ENCODE data around the gene OTOP2.

The OTOP2 gene

GRCh38 chr17:74943808-74944522 lies 19.9 kb downstream of the OTOP2 start:
- TF ChIP-seq FOXM1 (IDR thresholded peaks at IDR 0.05; ENCODE audit: borderline replicate concordance) (no peak), ZNF384 (IDR thresholded peaks at IDR 0.05) (no peak), L3MBTL2 (conservative IDR thresholded peaks at IDR 0.05) (no peak)
- POLR2A ChIA-PET, result no interaction called here
- DNase-seq (ENCODE audit: extremely low spot score), result no peak
- CTCF ChIA-PET, result no interaction called here

DNA sequence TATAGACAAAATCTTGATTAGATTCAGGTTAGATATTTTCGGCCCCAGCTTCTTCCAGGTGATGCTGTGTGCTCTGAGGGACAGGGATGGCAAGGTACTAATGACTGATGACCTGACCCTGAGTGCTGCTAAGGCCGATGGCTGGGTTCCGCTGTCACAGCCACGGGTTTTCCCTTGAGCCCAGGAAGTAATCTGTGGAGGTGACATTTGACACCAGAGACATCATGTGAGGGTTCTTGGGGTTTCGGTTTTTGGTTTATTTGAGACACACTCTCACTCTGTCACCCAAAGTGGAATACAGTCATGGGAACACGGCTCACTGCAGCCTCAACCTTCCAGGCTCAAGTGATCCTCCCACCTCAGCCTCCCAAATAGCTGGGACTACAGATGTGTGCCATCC lies 21.5 kb downstream of the OTOP2 start:
- POLR2A ChIA-PET, result no interaction called here
- DNase-seq (ENCODE audit: extremely low spot score), result no peak
- CTCF ChIA-PET, result interaction anchor here (0.8 to 1.0 kb wide), 3 partner anchors 12 to 40 kb away, joined by 3 to 6 read pairs (median 5); no protein-coding TSS in a partner anchor
- no peak for TF ChIP-seq TARDBP (IDR thresholded peaks at IDR 0.05)
- no peak for TF ChIP-seq FOXM1 (IDR thresholded peaks at IDR 0.05; ENCODE audit: borderline replicate concordance)
- TF ChIP-seq FOXK2 (IDR thresholded peaks at IDR 0.05), result no peak

- ChIA-PET CTCF (interaction anchor here (3.7 kb wide), 1 partner anchor 11 kb away, joined by 25 read pairs; no protein-coding TSS in a partner anchor), POLR2A (no interaction called here)
- TF ChIP-seq NFRKB (IDR thresholded peaks at IDR 0.05) (no peak), ZNF384 (IDR thresholded peaks at IDR 0.05) (no peak)
Observed at GRCh38 chr17:74946641-74947040, 22.6 kb downstream of the OTOP2 start.

GRCh38 chr17:74947041-74947754 lies 23.1 kb downstream of the OTOP2 start:
- ChIA-PET CTCF (interaction anchor here (3.7 kb wide), 1 partner anchor 11 kb away, joined by 25 read pairs; no protein-coding TSS in a partner anchor), POLR2A (no interaction called here)
- DNase-seq (ENCODE audit: extremely low spot score), result no peak
- TF ChIP-seq ZNF384 (IDR thresholded peaks at IDR 0.05) (no peak), PKNOX1 (IDR thresholded peaks at IDR 0.05) (no peak), FOXA1 (IDR thresholded peaks at IDR 0.05) (no peak), HDGF (IDR thresholded peaks at IDR 0.05; ENCODE audit: borderline replicate concordance) (no peak), NFRKB (IDR thresholded peaks at IDR 0.05) (no peak), SUZ12 (IDR thresholded peaks at IDR 0.05) (no peak)

More at GRCh38 chr17:74946641-74947040, 22.6 kb downstream of the OTOP2 start:
- DNase-seq (ENCODE audit: extremely low spot score), result no peak

- TF ChIP-seq ELF4 (IDR thresholded peaks at IDR 0.05), result no peak
- no peak for TF ChIP-seq BHLHE40 (IDR thresholded peaks at IDR 0.05; ENCODE audit: borderline replicate concordance)
- no peak for TF ChIP-seq NFRKB (IDR thresholded peaks at IDR 0.05)
- no peak for TF ChIP-seq SP1 (IDR thresholded peaks at IDR 0.05)
- no peak for TF ChIP-seq HDGF (IDR thresholded peaks at IDR 0.05; ENCODE audit: borderline replicate concordance)
- DNase-seq (ENCODE audit: extremely low spot score), result no peak
- ChIA-PET POLR2A (interaction anchor here (2.6 kb wide), 1 partner anchor 77 kb away, joined by 6 read pairs; the partner anchor contains the start of gene FDXR), CTCF (interaction anchor here (1.2 to 3.7 kb wide), 3 partner anchors 8 to 27 kb away, joined by 3 to 25 read pairs (median 14); no protein-coding TSS in a partner anchor)
Observed at GRCh38 chr17:74949455-74950115, 25.5 kb downstream of the OTOP2 start.

DNA sequence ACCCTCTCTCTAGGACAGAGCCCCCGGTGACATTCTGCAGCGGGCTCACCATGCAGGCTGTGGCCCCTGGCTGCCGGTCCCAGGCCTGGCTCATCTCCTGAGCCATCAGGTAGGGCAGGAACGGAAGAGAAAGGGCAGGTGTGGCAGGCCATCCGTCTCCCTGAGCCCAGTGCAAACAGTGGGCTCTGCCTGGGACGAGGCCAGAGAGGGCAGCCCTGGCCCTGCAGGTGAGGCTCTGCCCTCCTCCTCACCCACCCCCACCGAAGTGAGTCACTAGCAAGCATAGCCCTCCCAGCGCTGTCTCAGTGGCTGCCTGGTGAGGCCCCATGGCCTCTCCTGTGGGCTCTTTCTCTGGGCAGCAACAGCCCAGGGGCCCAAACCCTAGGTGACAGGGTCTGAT lies 26.1 kb downstream of the OTOP2 start:
- ChIA-PET CTCF (interaction anchor here (1.2 to 3.7 kb wide), 3 partner anchors 8 to 28 kb away, joined by 3 to 25 read pairs (median 14); no protein-coding TSS in a partner anchor), POLR2A (interaction anchor here (1.3 to 2.6 kb wide), 2 partner anchors 62 to 77 kb away, joined by 5 to 6 read pairs; partner anchors contain the start of genes FDXR and MRPL58)
- TF ChIP-seq CTBP1 (IDR thresholded peaks at IDR 0.05; ENCODE audit: borderline replicate concordance), result no peak
- no peak for TF ChIP-seq ARNT (IDR thresholded peaks at IDR 0.05)
- no peak for DNase-seq (ENCODE audit: extremely low spot score)

GRCh38 chr17:74951065-74951464 lies 27.0 kb downstream of the OTOP2 start:
- no peak for DNase-seq (ENCODE audit: extremely low spot score)
- TF ChIP-seq ARNT (IDR thresholded peaks at IDR 0.05), result no peak
- no peak for TF ChIP-seq SUZ12 (IDR thresholded peaks at IDR 0.05)
- TF ChIP-seq ZNF384 (IDR thresholded peaks at IDR 0.05), result no peak
- no peak for TF ChIP-seq FOXA1 (IDR thresholded peaks at IDR 0.05)
- TF ChIP-seq L3MBTL2 (conservative IDR thresholded peaks at IDR 0.05), result no peak
- no peak for TF ChIP-seq FOXK2 (IDR thresholded peaks at IDR 0.05)
- no peak for TF ChIP-seq TARDBP (IDR thresholded peaks at IDR 0.05)
- TF ChIP-seq ELF4 (IDR thresholded peaks at IDR 0.05), result no peak
- no peak for TF ChIP-seq BHLHE40 (IDR thresholded peaks at IDR 0.05; ENCODE audit: borderline replicate concordance)
- ChIA-PET POLR2A (interaction anchor here (1.3 to 2.6 kb wide), 2 partner anchors 62 to 78 kb away, joined by 5 to 6 read pairs; partner anchors contain the start of genes FDXR and MRPL58), CTCF (interaction anchor here (1.4 kb wide), 1 partner anchor 10 kb away, joined by 6 read pairs; no protein-coding TSS in a partner anchor)
